DND-41 (cell line): Measurements from ENCODE around the gene MICU2.
A peak's percentile ranks its signal among the peaks of the same experiment; 100 is the strongest.

Source experiments
- ATAC-seq: fragments of 200-7000 bp; cut with Tn5 transposase; 3 replicates; pipeline ENCODE4 v1.9.1; 2021; ENCODE audit warnings: low read depth; ENCODE audit not compliant: insufficient read depth
- DNase-seq: peaks from one replicate; pipeline ENCODE4 v3.0.0-alpha.2; 2020
- H2AFZ ChIP-seq: 2 replicates; pipeline ENCODE4 v1.6.0; 2012; ENCODE audit warnings: low read depth, low read length
- H3K27ac ChIP-seq: 2 replicates; pipeline ENCODE4 v1.5.1; 2012; ENCODE audit warnings: low read length, inconsistent platforms
- H3K27me3 ChIP-seq: fragments of 200-600 bp; sonication (generic); 2 replicates; pipeline ENCODE4 v1.6.0; 2012; ENCODE audit warnings: low read length, mild to moderate bottlenecking, inconsistent platforms; ENCODE audit not compliant: insufficient read depth, poor library complexity
- H3K36me3 ChIP-seq: 2 replicates; pipeline ENCODE4 v1.5.1; 2012; ENCODE audit warnings: low read length, inconsistent platforms; ENCODE audit not compliant: insufficient read depth
- H3K4me1 ChIP-seq: 2 replicates; pipeline ENCODE4 v1.5.1; 2012; ENCODE audit warnings: mild to moderate bottlenecking, low read length; ENCODE audit not compliant: insufficient read depth
- H3K4me2 ChIP-seq: 2 replicates; pipeline ENCODE4 v1.6.0; 2012; ENCODE audit warnings: mild to moderate bottlenecking, moderate library complexity, low read length, inconsistent platforms; ENCODE audit not compliant: insufficient read depth
- H3K4me3 ChIP-seq, 2 experiments: fragments of 200-600 bp in 1 of 2; shearing (Covaris generic) in 1 of 2; 2 replicates each; pipeline ENCODE4 v1.5.1; 2012 to 2016; ENCODE audit warnings: inconsistent platforms in 2 of 2, low read length in 2 of 2, mild to moderate bottlenecking in 2 of 2, low read depth in 1 of 2, moderate library complexity in 1 of 2
- H3K79me2 ChIP-seq: 2 replicates; pipeline ENCODE4 v1.6.0; 2012; ENCODE audit warnings: low read length, inconsistent platforms; ENCODE audit not compliant: insufficient read depth
- H3K9ac ChIP-seq: 2 replicates; pipeline ENCODE4 v1.6.0; 2012; ENCODE audit warnings: low read depth, mild to moderate bottlenecking, inconsistent platforms, low read length, moderate library complexity
- H3K9me3 ChIP-seq: 2 replicates; pipeline ENCODE4 v1.5.1; 2012; ENCODE audit warnings: low read length, moderate library complexity, mild to moderate bottlenecking, inconsistent platforms; ENCODE audit not compliant: insufficient read depth, severe bottlenecking
- H4K20me1 ChIP-seq: 2 replicates; pipeline ENCODE4 v1.6.0; 2012; ENCODE audit warnings: low read length; ENCODE audit not compliant: insufficient read depth
- CTCF ChIP-seq: IDR thresholded peaks from 2 replicates; pipeline ENCODE4 v1.5.1; 2012; ENCODE audit warnings: borderline replicate concordance, low read length, moderate library complexity, mild to moderate bottlenecking; ENCODE audit not compliant: poor library complexity, severe bottlenecking; ENCODE audit errors: extremely low read depth
- EZH2 ChIP-seq: IDR thresholded peaks from 3 replicates; pipeline ENCODE4 v1.6.1; 2012; ENCODE audit warnings: borderline replicate concordance, low read depth, mild to moderate bottlenecking, moderate library complexity, low read length, inconsistent platforms; ENCODE audit not compliant: severe bottlenecking

Gene MICU2

GRCh38 chr13:21516805-21517204 lies 87.2 kb downstream of the MICU2 start:
- peaks cover 22% of the 10 kb centered on the region; the same call in 1 of the 2 replicates for H3K36me3 ChIP-seq

DNA sequence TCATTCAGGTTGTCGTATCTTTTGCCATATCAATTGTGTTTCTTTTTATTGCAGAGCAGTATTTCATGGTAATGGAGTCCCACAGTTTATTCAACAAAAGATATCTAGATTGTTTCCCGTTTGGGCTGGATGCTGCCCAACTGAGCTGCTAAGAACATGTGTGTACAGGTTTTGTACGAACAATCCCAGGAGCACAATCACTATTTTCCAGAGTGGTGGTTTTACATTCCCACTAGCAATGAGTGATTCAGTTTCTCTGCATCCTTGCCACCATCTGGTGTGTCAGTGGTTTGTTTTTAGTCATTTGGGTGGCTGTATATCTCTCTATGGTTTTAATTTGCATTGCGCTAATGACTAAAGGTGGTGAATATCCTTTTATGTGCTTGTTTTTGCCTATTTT lies 92.1 kb downstream of the MICU2 start:
- H2AFZ ChIP-seq, result no peak overlapping the region
- TF ChIP-seq EZH2, result no peak
- no peak for TF ChIP-seq CTCF
- H3K4me3 ChIP-seq, result no peak overlapping the region
- no peak overlapping the region for H3K27ac ChIP-seq
- H3K36me3 ChIP-seq, result peaks cover 40% of the 10 kb centered on the region
- H4K20me1 ChIP-seq, result no peaks in the 10 kb centered on the region
- no peak overlapping the region for H3K9ac ChIP-seq
- no peak overlapping the region for H3K4me2 ChIP-seq
- H3K27me3 ChIP-seq, result no peaks in the 10 kb centered on the region
- no peaks in the 10 kb centered on the region for H3K9me3 ChIP-seq
- H3K4me1 ChIP-seq, result no peaks in the 10 kb centered on the region
- ATAC-seq (no peak), DNase-seq (no peak)
- no peaks in the 10 kb centered on the region for H3K79me2 ChIP-seq

More at GRCh38 chr13:21516805-21517204, 87.2 kb downstream of the MICU2 start:
- H3K9ac ChIP-seq, result no peak overlapping the region
- H3K4me3 ChIP-seq, result no peak overlapping the region
- no peaks in the 10 kb centered on the region for H4K20me1 ChIP-seq
- H3K9me3 ChIP-seq, result no peaks in the 10 kb centered on the region
- DNase-seq (no peak), ATAC-seq (no peak)
- no peak overlapping the region for H3K27ac ChIP-seq
- TF ChIP-seq EZH2 (no peak), CTCF (no peak)
- no peak overlapping the region for H2AFZ ChIP-seq
- H3K4me1 ChIP-seq, result no peaks in the 10 kb centered on the region
- no peaks in the 10 kb centered on the region for H3K79me2 ChIP-seq
- no peak overlapping the region for H3K4me2 ChIP-seq
- H3K27me3 ChIP-seq, result no peaks in the 10 kb centered on the region

GRCh38 chr13:21504379-21504778 lies 99.6 kb downstream of the MICU2 start:
- Histone ChIP-seq H4K20me1 (no peaks in the 10 kb centered on the region), H3K4me1 (no peaks in the 10 kb centered on the region), H3K36me3 (peaks cover 29% of the 10 kb centered on the region), H3K4me2 (no peak overlapping the region), H3K9ac (no peak overlapping the region), H3K79me2 (no peaks in the 10 kb centered on the region), H2AFZ (no peak overlapping the region), H3K4me3 (no peak overlapping the region), H3K9me3 (no peaks in the 10 kb centered on the region), H3K27ac (no peak overlapping the region), H3K27me3 (no peaks in the 10 kb centered on the region)
- DNase-seq (no peak), ATAC-seq (no peak)
- no peak for TF ChIP-seq EZH2
- no peak for TF ChIP-seq CTCF

- Histone ChIP-seq H3K4me1 (no peaks in the 10 kb centered on the region), H4K20me1 (no peaks in the 10 kb centered on the region), H3K27ac (no peak overlapping the region), H3K79me2 (no peaks in the 10 kb centered on the region), H2AFZ (no peak overlapping the region), H3K9me3 (no peaks in the 10 kb centered on the region), H3K27me3 (no peaks in the 10 kb centered on the region), H3K36me3 (peaks cover 18% of the 10 kb centered on the region; the same call in 1 of the 2 replicates), H3K4me3 (no peak overlapping the region), H3K9ac (no peak overlapping the region), H3K4me2 (no peak overlapping the region)
- TF ChIP-seq CTCF (peak; percentile 22), EZH2 (no peak)
- peak; percentile 55; the same call in 1 of the 3 replicates for ATAC-seq
- DNase-seq, result no peak
Observed at GRCh38 chr13:21501686-21502085, 102.3 kb downstream of the MICU2 start.
